ENCODE measurements around the gene ZNF48. TPM values are rescaled to one million over a fixed set of nuclear protein-coding genes. Genes with fewer than 3 reads are reported as not detected.

Gene ZNF48
- total RNA-seq, 1 donor from 2014 or later: 12.6 TPM

DNA sequence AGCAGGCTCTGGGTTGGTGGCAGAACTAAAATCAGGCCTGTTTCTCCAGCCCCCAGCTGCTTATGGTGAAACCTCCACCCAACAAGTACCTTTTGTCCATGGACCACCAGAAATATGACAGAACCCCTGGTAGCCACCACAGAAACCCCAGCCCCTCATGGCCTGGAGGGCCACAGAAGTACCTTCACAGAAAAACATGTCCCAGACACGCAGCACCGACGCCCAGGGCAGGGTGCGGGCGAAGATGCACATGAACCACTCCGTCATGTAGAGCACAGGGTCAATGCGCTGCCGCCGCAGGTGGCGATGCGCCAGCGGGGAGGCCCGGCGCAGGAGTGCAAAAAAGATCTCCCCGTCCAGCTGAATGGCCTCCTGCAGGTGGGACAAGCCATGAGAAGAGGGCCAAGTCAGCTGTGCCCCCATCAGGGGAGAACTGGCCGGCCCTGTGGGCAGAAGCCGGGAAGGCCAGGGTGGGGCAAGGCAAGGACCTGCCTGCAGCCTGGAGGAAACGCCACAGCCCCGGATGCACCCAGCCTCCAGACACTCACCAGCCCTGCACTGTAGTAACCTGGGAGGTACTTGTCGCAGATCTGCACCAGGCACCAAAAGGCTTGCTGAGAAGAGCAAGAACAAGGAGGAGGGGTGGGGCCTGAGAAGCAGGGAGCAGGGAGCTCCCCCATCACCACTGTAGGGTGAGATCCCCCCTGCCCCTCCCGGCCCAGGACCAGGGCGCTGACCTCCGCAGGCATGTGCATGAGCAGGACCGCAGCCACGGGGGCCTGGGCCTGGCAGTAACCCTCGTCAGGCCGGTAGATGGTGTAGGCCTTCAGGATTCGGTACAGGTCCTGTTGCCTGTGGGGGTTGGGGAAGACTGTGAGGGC, 36.0 kb upstream of the ZNF48 start:
- TF ChIP-seq, protein P1, sequence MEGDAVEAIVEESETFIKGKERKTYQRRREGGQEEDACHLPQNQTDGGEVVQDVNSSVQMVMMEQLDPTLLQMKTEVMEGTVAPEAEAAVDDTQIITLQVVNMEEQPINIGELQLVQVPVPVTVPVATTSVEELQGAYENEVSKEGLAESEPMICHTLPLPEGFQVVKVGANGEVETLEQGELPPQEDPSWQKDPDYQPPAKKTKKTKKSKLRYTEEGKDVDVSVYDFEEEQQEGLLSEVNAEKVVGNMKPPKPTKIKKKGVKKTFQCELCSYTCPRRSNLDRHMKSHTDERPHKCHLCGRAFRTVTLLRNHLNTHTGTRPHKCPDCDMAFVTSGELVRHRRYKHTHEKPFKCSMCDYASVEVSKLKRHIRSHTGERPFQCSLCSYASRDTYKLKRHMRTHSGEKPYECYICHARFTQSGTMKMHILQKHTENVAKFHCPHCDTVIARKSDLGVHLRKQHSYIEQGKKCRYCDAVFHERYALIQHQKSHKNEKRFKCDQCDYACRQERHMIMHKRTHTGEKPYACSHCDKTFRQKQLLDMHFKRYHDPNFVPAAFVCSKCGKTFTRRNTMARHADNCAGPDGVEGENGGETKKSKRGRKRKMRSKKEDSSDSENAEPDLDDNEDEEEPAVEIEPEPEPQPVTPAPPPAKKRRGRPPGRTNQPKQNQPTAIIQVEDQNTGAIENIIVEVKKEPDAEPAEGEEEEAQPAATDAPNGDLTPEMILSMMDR (conservative IDR thresholded peaks at IDR 0.05; ENCODE audit: low read depth, low read length): no peak
- DNase-seq (ENCODE audit: low read depth): no peak
- H3K4me3 ChIP-seq (ENCODE audit: low read depth, low read length): no peak overlapping the region

DNA sequence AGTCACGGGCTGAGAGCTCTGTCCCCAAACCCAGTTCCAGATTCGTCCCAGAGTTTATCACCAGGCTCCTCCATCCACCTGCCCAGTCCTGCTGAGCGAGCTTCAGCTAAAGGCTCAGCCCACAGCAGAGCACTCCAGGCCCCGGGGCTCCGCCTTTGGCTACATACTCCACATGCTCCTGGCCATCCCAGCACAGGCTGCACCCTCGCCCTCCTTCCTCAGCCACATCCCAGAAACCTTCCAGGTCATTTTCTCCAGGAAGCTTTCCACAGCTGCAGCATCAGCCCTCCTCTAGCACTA, 35.4 kb upstream of the ZNF48 start:
- no peak for DNase-seq (ENCODE audit: low read depth)
- H3K4me3 ChIP-seq (ENCODE audit: low read depth, low read length): no peak overlapping the region
- TF ChIP-seq, protein P1 (conservative IDR thresholded peaks at IDR 0.05; ENCODE audit: low read depth, low read length): no peak

DNA sequence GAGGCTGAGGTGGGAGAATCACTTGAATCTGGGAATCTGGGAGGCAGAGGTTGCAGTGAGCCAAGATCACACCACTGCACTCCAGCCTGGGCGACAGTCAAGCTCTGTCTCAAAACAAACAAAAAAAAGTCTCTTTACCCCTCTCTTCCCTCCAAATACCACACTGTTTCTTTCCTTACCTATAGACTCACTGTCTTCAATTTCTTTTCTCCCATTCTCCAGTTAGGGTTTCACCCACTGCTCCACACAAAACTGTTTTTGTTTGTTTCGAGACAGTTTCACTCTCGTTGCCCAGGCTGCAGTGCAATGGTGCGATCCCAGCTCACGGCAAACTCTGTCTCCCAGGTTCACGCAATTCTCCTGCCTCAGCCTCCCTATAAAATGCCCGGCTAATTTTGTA, 34.0 kb upstream of the ZNF48 start:
- TF ChIP-seq, protein P1 (conservative IDR thresholded peaks at IDR 0.05; ENCODE audit: low read depth, low read length): no peak
- DNase-seq (ENCODE audit: low read depth): no peak
- no peak overlapping the region for H3K4me3 ChIP-seq (ENCODE audit: low read depth, low read length)

DNA sequence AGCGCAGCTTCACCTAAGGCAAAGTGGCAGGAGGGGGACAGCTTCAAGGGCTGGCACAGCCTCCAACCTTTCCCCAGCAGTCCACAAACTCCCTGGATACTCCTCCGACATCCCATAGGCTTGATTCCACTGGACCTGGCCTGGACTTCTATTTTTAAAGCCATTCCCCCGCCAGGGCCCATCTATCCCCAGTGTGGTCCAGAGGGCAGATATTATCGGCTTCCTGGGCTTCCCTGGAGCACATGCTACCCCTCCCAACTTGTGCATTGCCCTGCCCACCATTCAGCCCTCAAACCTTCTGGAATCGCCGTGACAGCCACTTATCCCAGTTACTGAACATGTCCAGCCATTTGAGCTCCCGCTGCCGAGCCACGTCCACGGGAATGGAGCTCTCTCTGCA, 30.0 kb upstream of the ZNF48 start:
- no peak overlapping the region for H3K4me3 ChIP-seq (ENCODE audit: low read depth, low read length)
- no peak for DNase-seq (ENCODE audit: low read depth)
- TF ChIP-seq, protein P1 (conservative IDR thresholded peaks at IDR 0.05; ENCODE audit: low read depth, low read length): no peak

DNA sequence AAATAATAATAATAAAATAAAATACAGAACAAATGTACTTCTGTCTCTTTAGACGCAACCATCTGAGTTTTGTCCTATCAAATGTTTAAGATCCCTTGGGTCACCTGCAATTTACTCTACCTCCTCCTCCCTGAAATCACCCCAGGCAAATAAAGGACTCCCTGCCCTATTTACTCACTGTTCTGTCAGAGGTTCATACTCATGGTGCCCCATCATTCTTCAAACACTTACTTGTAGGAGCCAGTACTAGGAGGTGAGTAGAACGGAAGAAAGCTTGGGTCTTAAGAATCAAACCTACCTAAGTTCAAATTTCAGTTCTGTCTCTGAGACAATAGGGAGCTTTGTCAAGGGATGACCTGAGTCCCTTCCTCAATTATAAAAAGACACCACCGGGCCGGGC, 28.7 kb upstream of the ZNF48 start:
- no peak overlapping the region for H3K4me3 ChIP-seq (ENCODE audit: low read depth, low read length)
- TF ChIP-seq, protein P1 (conservative IDR thresholded peaks at IDR 0.05; ENCODE audit: low read depth, low read length): no peak
- DNase-seq (ENCODE audit: low read depth): no peak

DNA sequence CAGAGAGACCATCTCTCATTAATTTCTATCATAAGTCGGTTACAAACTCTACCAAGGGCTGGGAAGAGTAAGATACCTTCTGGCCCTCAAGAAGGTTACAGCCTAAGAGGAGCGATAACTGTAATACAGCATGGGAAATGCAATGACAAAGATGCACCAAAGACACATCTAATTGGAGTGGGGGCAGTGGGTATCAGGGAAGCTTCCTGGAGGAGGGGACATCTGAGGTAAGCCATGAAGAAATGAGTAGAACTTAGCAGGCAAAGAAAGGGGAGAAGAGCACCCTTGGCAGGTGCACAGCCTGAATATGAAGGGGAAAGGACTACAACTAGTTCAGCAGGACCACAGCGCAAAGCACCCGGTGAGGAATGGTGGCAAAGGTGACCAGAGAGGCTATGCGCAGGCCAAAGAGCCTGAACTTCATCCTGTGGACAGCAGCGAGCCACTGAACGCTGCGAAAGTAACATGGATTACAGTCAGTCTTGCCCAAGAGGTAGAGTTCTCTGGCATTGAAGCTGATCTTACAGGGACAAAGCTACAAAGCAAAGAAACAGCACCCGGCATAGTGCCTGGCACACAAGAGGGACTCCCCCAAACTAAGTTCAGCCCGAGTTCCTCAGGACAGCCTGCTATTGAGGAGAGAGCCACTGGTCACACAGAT, 27.7 kb upstream of the ZNF48 start:
- peak overlapping the region; percentile 87 for H3K4me3 ChIP-seq (ENCODE audit: low read depth, low read length)
- DNase-seq (ENCODE audit: low read depth): no peak
- TF ChIP-seq, protein P1 (conservative IDR thresholded peaks at IDR 0.05; ENCODE audit: low read depth, low read length): no peak

Measured in epithelial cell of proximal tubule (primary cell).